Astrocyte of the hippocampus (primary cell): ENCODE measurements around the gene RBL2.
"Not testable (repeated sequence)": the region's sequence is repeated elsewhere in the genome, so short reads cannot be mapped to it uniquely, and the experiment has no call there.

ENCODE experiments used
- DNase-seq: peaks from one replicate; pipeline ENCODE4 v3.0.0; 2011; ENCODE audit warnings: low read depth, low spot score

The RBL2 gene

DNA sequence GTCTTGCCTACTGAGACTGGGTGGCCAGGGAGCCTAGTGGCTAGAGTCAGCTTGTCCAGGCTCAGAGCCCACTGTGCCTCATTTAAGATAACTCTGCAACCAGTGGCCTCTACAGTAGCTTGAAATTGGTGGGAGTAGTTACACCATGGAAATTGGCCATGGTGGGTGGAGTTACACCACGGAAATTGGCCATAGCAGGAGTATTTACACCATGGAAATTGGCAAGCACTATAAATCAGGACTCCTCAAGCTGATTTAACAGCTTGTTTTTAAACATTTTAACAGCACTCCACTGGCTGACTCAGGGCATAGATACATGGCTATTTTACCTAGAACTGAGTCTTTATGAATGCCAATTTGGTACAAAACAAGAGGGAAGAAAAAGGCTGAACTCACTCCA lies 96.5 kb downstream of the RBL2 start:
- no peak for DNase-seq

DNA sequence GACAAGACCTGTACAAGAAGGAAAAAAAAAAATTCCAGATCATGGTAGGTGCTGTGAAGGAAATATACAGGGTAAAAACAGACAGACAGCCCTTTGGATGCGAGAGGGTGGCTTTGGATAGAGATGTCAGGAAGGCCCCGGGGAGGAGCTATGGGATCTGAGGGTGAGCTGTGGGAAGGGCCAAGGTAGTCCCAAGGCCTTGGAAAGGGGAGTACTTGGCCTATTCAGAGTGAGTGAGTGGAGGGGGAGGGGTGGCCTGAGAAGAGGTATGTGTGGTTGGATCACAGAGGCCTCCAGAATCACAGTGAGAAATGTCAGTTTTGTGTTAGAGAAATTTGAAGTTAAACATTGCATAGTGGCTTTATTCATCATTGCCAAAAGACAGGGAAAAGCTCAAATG lies 99.9 kb downstream of the RBL2 start:
- DNase-seq: no peak

- DNase-seq: no peak
Observed at GRCh38 chr16:53537626-53538025, 103.4 kb downstream of the RBL2 start.

- DNase-seq: not testable (repeated sequence)
Observed at GRCh38 chr16:53539346-53539745, 105.1 kb downstream of the RBL2 start.

DNA sequence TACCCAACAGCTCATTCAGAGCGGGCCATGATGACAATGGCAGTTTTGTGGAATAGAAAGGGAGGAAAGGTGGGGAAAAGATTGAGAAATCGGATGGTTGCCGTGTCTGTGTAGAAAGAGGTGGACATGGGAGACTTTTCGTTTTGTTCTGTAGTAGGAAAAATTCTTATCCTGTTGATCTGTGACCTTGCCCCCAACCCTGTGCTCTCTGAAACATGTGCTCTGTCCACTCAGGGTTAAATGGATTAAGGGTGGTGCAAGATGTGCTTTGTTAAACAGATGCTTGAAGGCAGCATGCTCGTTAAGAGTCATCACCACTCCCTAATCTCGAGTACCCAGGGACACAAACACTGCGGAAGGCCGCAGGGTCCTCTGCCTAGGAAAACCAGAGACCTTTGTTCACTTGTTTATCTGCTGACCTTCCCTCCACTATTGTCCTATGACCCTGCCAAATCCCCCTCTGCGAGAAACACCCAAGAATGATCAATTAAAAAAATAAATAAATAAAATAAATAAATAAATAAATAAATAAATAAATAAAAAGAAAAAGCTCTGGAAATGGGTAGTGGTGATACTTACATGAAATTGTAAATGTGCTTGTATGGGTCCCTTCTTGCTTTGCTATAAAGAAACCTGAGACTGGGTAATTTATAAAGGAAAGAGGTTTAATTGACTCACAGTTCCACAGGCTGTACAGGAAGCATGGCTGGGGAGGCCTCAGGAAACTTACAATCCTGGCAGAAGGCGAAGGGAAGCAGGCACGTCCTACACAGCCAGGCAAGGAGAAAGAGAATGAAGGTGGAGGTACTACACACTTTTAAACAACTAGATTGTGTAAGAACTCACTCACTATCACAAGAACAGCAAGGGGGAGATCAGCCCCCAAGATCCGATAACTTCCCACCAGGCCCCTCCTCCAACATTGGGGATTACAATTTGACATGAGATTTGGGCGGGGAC lies 105.8 kb downstream of the RBL2 start:
- DNase-seq: not testable (repeated sequence)
